Heart left ventricle (tissue), 13 donors: Measurements from ENCODE around the gene PAGE4.

ENCODE experiments used
- POLR2A ChIP-seq, 2 donors: fragments of 450-650 bp; IDR thresholded peaks; one replicate each; pipeline ENCODE4 v1.6.1; 2017; ENCODE audit warnings: antibody characterized with exemption in 2 of 2, mild to moderate bottlenecking in 2 of 2, moderate library complexity in 2 of 2
- TF ChIP-seq, protein P1 (sequence below), 12 donors: fragments of 200-600 bp; sonication (generic) in 4 of 12; IDR thresholded peaks; one replicate each; pipeline versions ENCODE4 v1.5.0 to v1.8.0; 2018 to 2022; ENCODE audit warnings: antibody characterized with exemption in 12 of 12, mild to moderate bottlenecking in 5 of 12
- donor health status: ischemic (EF 13 %, LVEDD 7.1; RV severe dilation, severe dysfunction).
- donor health status: DM: no; HTN: yes; CAD: no.
- donor health status: DM: no; HTN: no; CAD: no.
- donor health status: ischemic (EF 25% LVEDD 6.9; RV normal size, moderate dysfunction).
- donor health status: ischemic (EF 25% LVEDD 5.7; RV mildly dilated, moderate dysfunction).
- donor health status: ischemic (EF 35%, LVEDD 5.7; RV mildly dilated, moderate dysfunction).
- donor health status: nonischemic (EF 11% LVEDD 7.7; RV severe dilation, severe dysfunction).
- donor health status: DM: yes; HTN: yes; CAD: no.
- donor health status: PGD.
- donor health status: ischemic (EF 29% LVEDD 5.4; RV normal size, mild dysfunction).
- donor health status: nonischemic (EF 23%, LVEDD 6.1; RV moderate dilation, normal function).

DNA sequence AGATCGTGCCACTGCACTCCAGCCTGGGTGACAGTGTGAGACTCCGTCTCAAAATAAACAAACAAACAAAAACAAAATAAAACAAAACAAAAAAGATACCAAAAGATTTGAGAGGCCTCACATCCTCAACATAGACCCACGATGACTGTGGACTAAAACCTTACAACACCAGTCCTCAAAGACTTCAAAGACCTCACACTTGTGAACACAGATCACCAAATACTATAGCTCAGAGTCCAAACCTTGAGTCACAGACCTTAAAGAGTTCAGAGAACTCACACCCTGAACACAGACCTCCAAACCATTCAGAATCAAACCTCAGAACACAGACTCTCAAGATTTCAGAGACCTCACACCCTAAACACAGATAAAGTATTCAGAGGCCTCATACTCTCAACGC lies 12.7 kb upstream of the PAGE4 start:
- TF ChIP-seq, protein P1, sequence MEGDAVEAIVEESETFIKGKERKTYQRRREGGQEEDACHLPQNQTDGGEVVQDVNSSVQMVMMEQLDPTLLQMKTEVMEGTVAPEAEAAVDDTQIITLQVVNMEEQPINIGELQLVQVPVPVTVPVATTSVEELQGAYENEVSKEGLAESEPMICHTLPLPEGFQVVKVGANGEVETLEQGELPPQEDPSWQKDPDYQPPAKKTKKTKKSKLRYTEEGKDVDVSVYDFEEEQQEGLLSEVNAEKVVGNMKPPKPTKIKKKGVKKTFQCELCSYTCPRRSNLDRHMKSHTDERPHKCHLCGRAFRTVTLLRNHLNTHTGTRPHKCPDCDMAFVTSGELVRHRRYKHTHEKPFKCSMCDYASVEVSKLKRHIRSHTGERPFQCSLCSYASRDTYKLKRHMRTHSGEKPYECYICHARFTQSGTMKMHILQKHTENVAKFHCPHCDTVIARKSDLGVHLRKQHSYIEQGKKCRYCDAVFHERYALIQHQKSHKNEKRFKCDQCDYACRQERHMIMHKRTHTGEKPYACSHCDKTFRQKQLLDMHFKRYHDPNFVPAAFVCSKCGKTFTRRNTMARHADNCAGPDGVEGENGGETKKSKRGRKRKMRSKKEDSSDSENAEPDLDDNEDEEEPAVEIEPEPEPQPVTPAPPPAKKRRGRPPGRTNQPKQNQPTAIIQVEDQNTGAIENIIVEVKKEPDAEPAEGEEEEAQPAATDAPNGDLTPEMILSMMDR (IDR thresholded peaks at IDR 0.05) = no peak
- TF ChIP-seq POLR2A (IDR thresholded peaks at IDR 0.05) = no peak
